Endothelial cell of umbilical vein (primary cell): Measurements from ENCODE around the gene FAM135A. TPM values are rescaled to one million over a fixed set of nuclear protein-coding genes. Genes with fewer than 3 reads are reported as not detected.

ENCODE experiments used
- BruUV-seq: library from RNA; stranded (reverse); fragments of 400-500 nt; replicated peaks from 2 replicates; lab custom pipeline; 2021; lab: Mats Ljungman, UMichigan
- CTCF ChIA-PET: fragments of 300-600, 350-600 bp; sonication (Branson Sonifier 250); formaldehyde crosslinking; loops from one replicate; lab custom pipeline; 2021; ENCODE audit warnings: antibody characterized with exemption, inconsistent platforms; lab: Charles Lee
- POLR2A ChIA-PET: fragments of 300-600, 350-600 bp; sonication (Branson Sonifier 250); formaldehyde crosslinking; loops from one replicate; lab custom pipeline; 2021; ENCODE audit warnings: antibody characterized with exemption, inconsistent platforms; lab: Charles Lee
- DNase-seq: peaks from one replicate; pipeline ENCODE4 v3.0.0-alpha.2; 2011; ENCODE audit warnings: low read depth, low spot score
- FAIRE-seq: peaks from 2 replicates; lab custom pipeline; 2011; peaks lifted over from hg19 to GRCh38; lab: Jason Lieb, UNC
- H2AFZ ChIP-seq: 2 replicates; pipeline ENCODE4 v1.6.0; 2012; ENCODE audit warnings: low read depth, low read length, control low read depth, inconsistent platforms
- H3K27ac ChIP-seq: 2 replicates; pipeline ENCODE4 v1.5.1; 2011; ENCODE audit warnings: low read depth, mild to moderate bottlenecking, control low read depth, low read length, moderate library complexity; ENCODE audit not compliant: insufficient read depth
- H3K27me3 ChIP-seq, 2 experiments: 2 replicates each; pipeline versions ENCODE4 v1.6.0 to v1.6.1; 2011; ENCODE audit warnings: low read length in 2 of 2, mixed read lengths in 1 of 2; ENCODE audit not compliant: control insufficient read depth in 2 of 2, insufficient read depth in 2 of 2
- H3K36me3 ChIP-seq, 2 experiments: 2 replicates in 1 of 2; 3 replicates in 1 of 2; pipeline ENCODE4 v1.5.1; 2011; ENCODE audit warnings: low read length in 2 of 2, mild to moderate bottlenecking in 1 of 2, moderate library complexity in 1 of 2; ENCODE audit not compliant: control insufficient read depth in 2 of 2, insufficient read depth in 2 of 2; ENCODE audit errors: extremely low read depth in 1 of 2
- H3K4me1 ChIP-seq: 3 replicates; pipeline ENCODE4 v1.5.1; 2011; ENCODE audit warnings: mild to moderate bottlenecking, low read length; ENCODE audit not compliant: control insufficient read depth, insufficient read depth; ENCODE audit errors: extremely low read depth
- H3K4me2 ChIP-seq: 2 replicates; pipeline ENCODE4 v1.6.1; 2011; ENCODE audit warnings: low read length, control low read depth, mixed read lengths; ENCODE audit not compliant: insufficient read depth
- H3K4me3 ChIP-seq, 3 experiments: fragments of 200-600 bp in 1 of 3; sonication (generic), shearing (Covaris generic) in 1 of 3; replicated peaks in 1 of 3; 2 replicates each; pipeline ENCODE4 v1.5.1; 2011 to 2016; ENCODE audit warnings: control low read depth in 3 of 3, low read length in 3 of 3, mild to moderate bottlenecking in 2 of 3, inconsistent platforms in 1 of 3, low read depth in 1 of 3, moderate library complexity in 1 of 3; ENCODE audit not compliant: insufficient read depth in 1 of 3
- H3K79me2 ChIP-seq: 2 replicates; pipeline ENCODE4 v1.6.0; 2012; ENCODE audit warnings: low read length, inconsistent platforms; ENCODE audit not compliant: control insufficient read depth, insufficient read depth
- H3K9ac ChIP-seq: replicated peaks from 2 replicates; pipeline ENCODE3; 2011; ENCODE audit warnings: low read length, control low read depth; ENCODE audit not compliant: insufficient read depth; ENCODE audit errors: extremely low read depth
- H3K9me1 ChIP-seq: replicated peaks from 3 replicates; pipeline ENCODE4 v1.6.0; 2011; ENCODE audit warnings: mild to moderate bottlenecking, low read length; ENCODE audit not compliant: control insufficient read depth, insufficient read depth; ENCODE audit errors: extremely low read depth
- H3K9me3 ChIP-seq: replicated peaks from 2 replicates; pipeline ENCODE4 v1.5.1; 2012; ENCODE audit warnings: low read length, inconsistent platforms; ENCODE audit not compliant: control insufficient read depth, insufficient read depth
- H4K20me1 ChIP-seq: replicated peaks from 2 replicates; pipeline ENCODE3; 2011; ENCODE audit warnings: mild to moderate bottlenecking, low read length; ENCODE audit not compliant: control insufficient read depth, insufficient read depth; ENCODE audit errors: extremely low read depth
- JUN ChIP-seq: IDR thresholded peaks from 2 replicates; pipeline ENCODE4 v1.6.1; 2011; ENCODE audit warnings: borderline replicate concordance, low read depth; ENCODE audit not compliant: insufficient read length, insufficient read depth
- dilution Hi-C: fragments of 300-500 bp; cut with MboI; formaldehyde crosslinking; loops from one replicate; pipeline ENCODE4 v1.15.0; 2019; ENCODE audit warnings: low sequenced_read_pairs; ENCODE audit not compliant: extremely low pct_ligation_motif_present
- intact Hi-C: fragments of 100-400 bp; cut with micrococcal nuclease; formaldehyde crosslinking; loops from one replicate; pipeline ENCODE4 v1.10.0; 2022
- polyA plus RNA-seq, 4 experiments: library from polyadenylated mRNA; depleted of rRNA in 3 of 4; stranded (reverse) in 3 of 4; unstranded in 1 of 4; fragments of >200 nt; gene quantifications; 2 replicates each; pipeline versions ENCODE4 v1.2.1 to v1.2.3, GENCODE V29; 2011 to 2012; ENCODE audit warnings: missing spikeins in 1 of 4
- total RNA-seq: library from RNA; stranded (reverse); gene quantifications from 2 replicates; pipeline ENCODE4 v1.2.3, GENCODE V29; 2021
- TF ChIP-seq, protein P1 (sequence below), 2 donors: IDR thresholded peaks; 1 replicate in 1 of 2; 2 replicates in 1 of 2; pipeline ENCODE4 v1.5.1; 2011; ENCODE audit warnings: low read length in 2 of 2, mild to moderate bottlenecking in 2 of 2, moderate library complexity in 2 of 2, control low read depth in 1 of 2, inconsistent platforms in 1 of 2, low read depth in 1 of 2; ENCODE audit not compliant: insufficient read depth in 1 of 2; ENCODE audit errors: extremely low read depth in 1 of 2

The FAM135A gene
- total and polyA plus RNA-seq, 2 donors (not counting 3 experiments of a cell fraction or from before 2014, with no cell fraction given), result 3.7 to 9.6 TPM

GRCh38 chr6:70411542-70412251 is 1.6 kb upstream of the FAM135A start:
- Histone ChIP-seq H3K9me3 (no peaks in the 10 kb centered on the region), H3K36me3 (no peaks in the 10 kb centered on the region), H3K27ac (no peak overlapping the region), H4K20me1 (no peaks in the 10 kb centered on the region), H3K9ac (no peak overlapping the region), H3K79me2 (no peaks in the 10 kb centered on the region), H2AFZ (no peak overlapping the region), H3K4me3 (no peak overlapping the region), H3K9me1 (no peaks in the 10 kb centered on the region), H3K27me3 (peaks cover 0 to 3% of the 10 kb centered on the region in 2 experiments), H3K4me2 (no peak overlapping the region), H3K4me1 (peaks cover 6% of the 10 kb centered on the region)
- intact Hi-C loops, result loop anchor here (2.0 to 5.0 kb wide), 3 partner anchors 13 to 276 kb away; partner anchors contain the start of gene SDHAF4
- no peak for DNase-seq
- BruUV-seq, result no TSS peak
- ChIA-PET CTCF (interaction anchor here (1.6 kb wide), 1 partner anchor 43 kb away, joined by 7 read pairs; no protein-coding TSS in a partner anchor), POLR2A (no interaction called here)
- dilution Hi-C loops, result no loop called here
- TF ChIP-seq JUN, result no peak
- TF ChIP-seq, protein P1, sequence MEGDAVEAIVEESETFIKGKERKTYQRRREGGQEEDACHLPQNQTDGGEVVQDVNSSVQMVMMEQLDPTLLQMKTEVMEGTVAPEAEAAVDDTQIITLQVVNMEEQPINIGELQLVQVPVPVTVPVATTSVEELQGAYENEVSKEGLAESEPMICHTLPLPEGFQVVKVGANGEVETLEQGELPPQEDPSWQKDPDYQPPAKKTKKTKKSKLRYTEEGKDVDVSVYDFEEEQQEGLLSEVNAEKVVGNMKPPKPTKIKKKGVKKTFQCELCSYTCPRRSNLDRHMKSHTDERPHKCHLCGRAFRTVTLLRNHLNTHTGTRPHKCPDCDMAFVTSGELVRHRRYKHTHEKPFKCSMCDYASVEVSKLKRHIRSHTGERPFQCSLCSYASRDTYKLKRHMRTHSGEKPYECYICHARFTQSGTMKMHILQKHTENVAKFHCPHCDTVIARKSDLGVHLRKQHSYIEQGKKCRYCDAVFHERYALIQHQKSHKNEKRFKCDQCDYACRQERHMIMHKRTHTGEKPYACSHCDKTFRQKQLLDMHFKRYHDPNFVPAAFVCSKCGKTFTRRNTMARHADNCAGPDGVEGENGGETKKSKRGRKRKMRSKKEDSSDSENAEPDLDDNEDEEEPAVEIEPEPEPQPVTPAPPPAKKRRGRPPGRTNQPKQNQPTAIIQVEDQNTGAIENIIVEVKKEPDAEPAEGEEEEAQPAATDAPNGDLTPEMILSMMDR (IDR thresholded peaks at IDR 0.05; ENCODE audit: extremely low read depth in 1 of 2, insufficient read depth in 1 of 2, low read depth in 1 of 2, low read length in 2 of 2), result no peak
- FAIRE-seq, result no peak
